Brain pericyte (primary cell): ENCODE data around the gene SRRM3.
"Not testable (repeated sequence)": the region's sequence is repeated elsewhere in the genome, so short reads cannot be mapped to it uniquely, and the experiment has no call there.

Experiments
- DNase-seq: peaks from one replicate; pipeline ENCODE4 v3.0.0-alpha.2; 2012; ENCODE audit warnings: low read depth, low spot score

SRRM3 gene

GRCh38 chr7:76226878-76227423 lies 25.3 kb downstream of the SRRM3 start:
- DNase-seq = not testable (repeated sequence)

GRCh38 chr7:76230214-76230613 lies 28.5 kb downstream of the SRRM3 start:
- no peak for DNase-seq

- no peak for DNase-seq
Measured at GRCh38 chr7:76231071-76231470, 29.4 kb downstream of the SRRM3 start.

GRCh38 chr7:76231583-76231982 lies 29.9 kb downstream of the SRRM3 start:
- DNase-seq = no peak

- DNase-seq = no peak
Measured at GRCh38 chr7:76232698-76233097, 31.0 kb downstream of the SRRM3 start.

- no peak for DNase-seq
Measured at GRCh38 chr7:76233538-76234281, 32.0 kb downstream of the SRRM3 start.

- no peak for DNase-seq
Measured at GRCh38 chr7:76234282-76234584, 32.5 kb downstream of the SRRM3 start.

GRCh38 chr7:76234931-76235441 lies 33.3 kb downstream of the SRRM3 start:
- peak; percentile 20 for DNase-seq

- DNase-seq = no peak
Measured at GRCh38 chr7:76236224-76236623, 34.5 kb downstream of the SRRM3 start.

GRCh38 chr7:76238326-76238725 lies 36.6 kb downstream of the SRRM3 start:
- DNase-seq = no peak

- DNase-seq = no peak
Measured at GRCh38 chr7:76241141-76241540, 39.4 kb downstream of the SRRM3 start.

- DNase-seq = not testable (repeated sequence)
Measured at GRCh38 chr7:76242517-76243063, 40.9 kb downstream of the SRRM3 start.

GRCh38 chr7:76244781-76245391 lies 43.2 kb downstream of the SRRM3 start:
- no peak for DNase-seq

GRCh38 chr7:76246804-76247389 lies 45.2 kb downstream of the SRRM3 start:
- DNase-seq = no peak

GRCh38 chr7:76247938-76248337 lies 46.2 kb downstream of the SRRM3 start:
- no peak for DNase-seq

GRCh38 chr7:76252021-76252420 lies 50.3 kb downstream of the SRRM3 start:
- no peak for DNase-seq

GRCh38 chr7:76254781-76255180 lies 53.1 kb downstream of the SRRM3 start:
- no peak for DNase-seq

GRCh38 chr7:76257973-76258372 lies 56.3 kb downstream of the SRRM3 start:
- DNase-seq = no peak

GRCh38 chr7:76259124-76260093 lies 57.7 kb downstream of the SRRM3 start:
- no peak for DNase-seq

GRCh38 chr7:76260171-76260703 lies 58.5 kb downstream of the SRRM3 start:
- no peak for DNase-seq

- DNase-seq = no peak
Measured at GRCh38 chr7:76261329-76261728, 59.6 kb downstream of the SRRM3 start.
